Fibroblast of the conjunctiva (primary cell): Measurements from ENCODE around the gene SLC16A6.
"Not testable (repeated sequence)": the region's sequence is repeated elsewhere in the genome, so short reads cannot be mapped to it uniquely, and the experiment has no call there.

Experiments
- DNase-seq: peaks from one replicate; pipeline ENCODE4 v3.0.0-alpha.2; 2010; ENCODE audit warnings: low read depth

Gene SLC16A6

GRCh38 chr17:68219429-68219828 is 71.5 kb downstream of the SLC16A6 start:
- DNase-seq = not testable (repeated sequence)
